Epithelial cell of esophagus (primary cell): ENCODE data around the gene U2AF2.

Experiments
- DNase-seq: peaks from one replicate; pipeline ENCODE4 v3.0.0; 2010; ENCODE audit warnings: low read depth
- H3K4me3 ChIP-seq: 2 replicates; pipeline ENCODE4 v1.5.1; 2011; ENCODE audit warnings: mild to moderate bottlenecking, low read length, control low read depth
- TF ChIP-seq, protein P1 (sequence below): IDR thresholded peaks from 2 replicates; pipeline ENCODE4 v1.5.1; 2011; ENCODE audit warnings: low read depth, mild to moderate bottlenecking, low read length, control low read depth, inconsistent platforms; ENCODE audit not compliant: insufficient read depth; ENCODE audit errors: missing control alignments

U2AF2 gene

DNA sequence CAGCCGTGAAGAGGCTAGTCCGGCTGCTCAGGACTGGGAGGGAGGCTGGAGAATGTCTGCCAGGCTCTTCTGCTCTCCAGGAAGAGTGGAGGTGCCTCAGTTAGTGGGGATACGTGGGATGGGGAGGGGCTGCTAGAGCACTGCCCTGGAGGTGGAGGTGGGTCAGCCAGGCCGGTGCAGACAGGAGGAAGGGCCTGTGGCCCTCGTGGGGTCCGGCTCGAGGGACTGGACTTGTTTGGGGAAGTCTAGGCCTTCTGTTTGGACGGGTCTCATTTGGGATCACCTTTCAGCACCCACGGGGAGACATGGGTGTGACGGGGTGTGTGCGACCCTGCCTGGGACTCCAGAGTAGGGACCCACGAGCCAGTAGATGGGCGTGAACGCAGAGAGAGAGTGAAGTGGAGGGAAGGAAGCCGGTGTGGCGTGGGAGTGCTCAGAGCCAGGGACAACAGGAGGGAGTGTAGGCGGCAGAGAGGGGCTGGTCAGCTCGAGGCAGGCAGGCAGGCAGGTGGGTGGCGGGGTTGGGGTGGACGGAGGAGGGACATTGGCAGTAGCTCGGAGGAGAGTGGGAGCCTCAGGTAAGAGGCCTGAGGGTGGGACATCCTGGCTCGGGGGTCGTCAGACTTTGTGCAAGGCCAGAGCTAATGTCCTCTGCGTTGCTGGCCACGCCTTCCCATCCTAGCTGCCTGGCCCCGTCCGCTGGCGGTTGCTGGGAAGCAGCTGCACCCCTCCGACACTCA lies 31.6 kb downstream of the U2AF2 start:
- DNase-seq = no peak
- no peak overlapping the region for H3K4me3 ChIP-seq
- TF ChIP-seq, protein P1, sequence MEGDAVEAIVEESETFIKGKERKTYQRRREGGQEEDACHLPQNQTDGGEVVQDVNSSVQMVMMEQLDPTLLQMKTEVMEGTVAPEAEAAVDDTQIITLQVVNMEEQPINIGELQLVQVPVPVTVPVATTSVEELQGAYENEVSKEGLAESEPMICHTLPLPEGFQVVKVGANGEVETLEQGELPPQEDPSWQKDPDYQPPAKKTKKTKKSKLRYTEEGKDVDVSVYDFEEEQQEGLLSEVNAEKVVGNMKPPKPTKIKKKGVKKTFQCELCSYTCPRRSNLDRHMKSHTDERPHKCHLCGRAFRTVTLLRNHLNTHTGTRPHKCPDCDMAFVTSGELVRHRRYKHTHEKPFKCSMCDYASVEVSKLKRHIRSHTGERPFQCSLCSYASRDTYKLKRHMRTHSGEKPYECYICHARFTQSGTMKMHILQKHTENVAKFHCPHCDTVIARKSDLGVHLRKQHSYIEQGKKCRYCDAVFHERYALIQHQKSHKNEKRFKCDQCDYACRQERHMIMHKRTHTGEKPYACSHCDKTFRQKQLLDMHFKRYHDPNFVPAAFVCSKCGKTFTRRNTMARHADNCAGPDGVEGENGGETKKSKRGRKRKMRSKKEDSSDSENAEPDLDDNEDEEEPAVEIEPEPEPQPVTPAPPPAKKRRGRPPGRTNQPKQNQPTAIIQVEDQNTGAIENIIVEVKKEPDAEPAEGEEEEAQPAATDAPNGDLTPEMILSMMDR = no peak

DNA sequence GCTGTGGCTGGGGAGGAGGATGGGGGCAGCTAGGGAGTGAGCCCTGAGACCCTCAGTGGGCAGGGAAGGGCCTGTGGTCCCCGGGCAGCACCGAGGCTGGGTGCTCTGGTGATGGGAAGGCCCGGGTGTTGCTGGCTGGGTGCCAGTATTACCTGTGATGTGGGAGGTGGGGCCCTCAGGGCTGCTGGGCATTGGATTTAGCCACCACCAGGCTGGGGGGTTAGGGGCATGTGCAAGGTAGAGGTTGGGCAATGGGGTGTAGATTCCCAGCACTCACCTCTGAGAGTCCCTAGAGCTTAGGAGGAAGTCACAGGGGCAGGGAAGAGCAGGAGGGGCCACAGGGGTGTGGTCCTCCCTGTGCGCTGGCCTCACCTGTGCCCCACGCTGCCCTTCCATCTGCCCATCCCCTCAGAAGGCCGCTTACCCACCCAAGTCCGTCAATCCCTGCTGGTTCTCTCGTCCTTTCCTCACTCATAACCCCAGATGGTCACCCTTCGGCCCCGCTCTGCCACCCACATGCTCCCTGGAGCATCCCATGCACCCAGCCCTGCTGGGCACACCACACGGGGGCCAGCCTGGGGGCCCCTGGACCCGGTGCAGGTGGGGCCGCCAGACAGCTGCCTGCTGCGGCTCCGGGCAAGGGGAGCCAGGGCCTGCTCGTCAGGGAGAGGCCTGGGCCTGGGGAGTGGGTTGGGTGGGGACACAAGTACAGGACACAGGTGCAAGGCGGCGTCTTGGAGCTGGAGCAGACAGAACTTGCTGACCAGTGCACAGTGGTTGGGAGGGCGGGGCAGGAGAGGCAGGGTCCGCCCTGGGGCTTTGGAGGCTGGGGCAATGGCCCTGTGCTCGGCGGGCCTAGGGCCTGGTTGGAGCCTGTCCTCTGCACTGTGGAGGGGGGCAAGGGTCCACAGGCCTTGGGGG lies 32.7 kb downstream of the U2AF2 start:
- no peak for DNase-seq

DNA sequence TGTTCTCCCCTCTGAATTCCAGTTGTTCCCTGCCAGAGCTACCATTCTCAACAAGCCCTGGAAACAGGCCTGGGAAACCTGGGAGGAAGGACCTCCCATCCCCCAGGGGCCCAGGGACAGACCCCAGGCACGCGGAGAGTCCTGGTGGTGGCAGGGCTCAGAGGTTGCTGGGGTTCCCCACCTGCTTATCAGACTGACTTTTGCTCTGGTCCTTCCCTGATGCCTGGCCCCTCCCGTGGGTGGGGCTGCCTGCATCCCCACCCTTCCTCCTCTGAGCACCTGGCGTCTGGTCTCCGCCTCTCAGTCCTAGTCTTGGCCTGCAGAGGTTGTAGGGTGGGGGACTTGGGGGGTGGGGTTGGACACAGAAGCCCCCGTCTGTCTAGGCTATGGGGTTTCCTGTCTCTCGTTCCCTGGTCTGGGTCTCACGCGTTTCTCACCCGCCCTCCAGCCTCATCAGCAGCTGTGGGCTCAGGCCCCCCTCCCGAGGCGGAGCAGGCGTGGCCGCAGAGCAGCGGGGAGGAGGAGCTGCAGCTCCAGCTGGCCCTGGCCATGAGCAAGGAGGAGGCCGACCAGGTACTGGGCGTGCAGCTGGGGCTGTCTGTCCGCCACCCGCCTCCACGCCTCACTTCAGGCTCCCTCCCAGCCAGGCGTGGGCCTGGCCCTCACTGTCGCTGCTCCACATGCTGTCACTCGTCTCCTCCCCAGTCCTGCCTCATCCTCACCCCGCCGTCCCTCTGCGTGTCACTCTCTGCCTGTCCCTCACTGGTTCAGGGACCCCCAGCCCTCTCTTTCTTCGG lies 33.8 kb downstream of the U2AF2 start:
- no peak overlapping the region for H3K4me3 ChIP-seq
- no peak for DNase-seq
- TF ChIP-seq, protein P1 = no peak

More for the DNA sequence above, 32.7 kb downstream of the U2AF2 start:
- TF ChIP-seq, protein P1 = no peak
- H3K4me3 ChIP-seq = no peak overlapping the region

DNA sequence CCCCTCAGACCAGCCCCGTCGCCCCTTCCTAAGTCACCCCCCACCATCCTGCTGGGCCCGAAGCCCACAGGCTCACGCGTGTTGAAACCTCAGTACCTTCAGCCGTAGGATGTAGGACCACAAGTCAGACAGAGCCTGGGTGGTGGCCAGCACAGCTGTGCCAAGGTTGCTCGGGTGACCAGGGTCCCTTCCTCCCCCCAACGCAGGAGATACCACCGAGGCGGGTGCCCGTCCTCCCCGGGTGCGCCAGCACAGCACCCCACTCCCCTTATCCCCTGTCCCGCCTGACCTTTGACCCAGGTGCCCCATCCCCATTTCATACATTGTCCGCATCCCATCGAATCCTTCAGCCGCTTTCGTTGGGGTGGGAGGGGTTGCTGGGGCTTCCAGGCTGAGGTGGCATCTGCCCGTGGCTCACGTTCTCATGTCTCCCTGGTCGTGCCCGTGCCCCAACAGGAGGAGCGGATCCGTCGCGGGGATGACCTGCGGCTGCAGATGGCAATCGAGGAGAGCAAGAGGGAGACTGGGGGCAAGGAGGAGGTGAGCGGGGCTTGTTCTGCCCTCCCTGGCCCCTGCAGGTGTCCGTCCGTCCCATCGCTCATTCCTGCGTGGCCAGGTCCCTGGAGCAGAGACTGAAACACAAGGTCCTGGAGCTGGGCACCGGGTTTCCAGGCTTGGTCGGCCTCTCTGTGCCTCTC lies 34.7 kb downstream of the U2AF2 start:
- no peak overlapping the region for H3K4me3 ChIP-seq
- TF ChIP-seq, protein P1 = no peak
- no peak for DNase-seq

DNA sequence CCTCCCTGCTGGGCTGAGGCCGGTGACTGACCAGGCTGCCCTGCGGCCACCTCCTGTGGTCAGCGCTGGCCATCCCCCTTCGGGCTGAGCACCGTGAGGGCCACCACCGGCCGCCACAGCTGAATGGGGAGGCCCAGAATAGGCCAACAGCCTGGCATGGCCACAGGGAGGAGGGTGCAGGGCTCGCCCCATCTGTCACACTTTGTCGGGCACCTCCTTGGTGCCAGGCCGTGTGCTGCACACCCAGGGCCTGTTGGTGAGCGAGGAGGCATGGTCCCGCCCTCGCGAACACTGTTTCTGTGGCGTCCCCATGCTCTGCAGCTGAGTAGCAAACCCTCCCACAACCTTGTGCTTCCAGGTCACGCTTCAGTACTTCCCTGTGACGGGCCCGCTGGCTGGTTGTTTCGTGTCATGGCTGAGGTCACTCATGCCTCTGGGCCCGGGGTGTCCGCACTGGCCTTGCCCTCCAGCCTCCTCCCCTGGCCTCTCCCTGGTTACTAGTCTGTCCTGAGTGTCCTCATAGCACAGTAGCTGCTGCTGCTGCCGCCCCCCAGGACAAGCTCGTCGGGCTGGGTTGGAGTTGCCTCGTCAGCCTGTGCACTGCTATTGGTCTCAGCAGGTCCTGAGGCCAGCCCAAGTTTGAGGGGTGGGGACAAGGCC lies 35.4 kb downstream of the U2AF2 start:
- no peak for DNase-seq
- TF ChIP-seq, protein P1 = no peak
- H3K4me3 ChIP-seq = no peak overlapping the region
